MM.1S (cell line): ENCODE data around the gene MDM1.

ENCODE experiments used
- EZH2 ChIP-seq: fragments of 300-600 bp; sonication (generic); optimal IDR thresholded peaks from 2 replicates; pipeline ENCODE3; 2017; ENCODE audit warnings: low read depth, mild to moderate bottlenecking, antibody characterized with exemption, low read length, mixed read lengths
- EZH2phosphoT487 ChIP-seq: fragments of 300-600 bp; sonication (generic); IDR thresholded peaks from 2 replicates; pipeline ENCODE4 v1.6.1; 2018; ENCODE audit warnings: antibody characterized with exemption, low read length
- TF ChIP-seq, protein P1 (sequence below): fragments of 300-600 bp; sonication (generic); IDR thresholded peaks from 2 replicates; pipeline ENCODE4 v1.5.1; 2016; ENCODE audit warnings: antibody characterized with exemption, low read length, mixed read lengths

DNA sequence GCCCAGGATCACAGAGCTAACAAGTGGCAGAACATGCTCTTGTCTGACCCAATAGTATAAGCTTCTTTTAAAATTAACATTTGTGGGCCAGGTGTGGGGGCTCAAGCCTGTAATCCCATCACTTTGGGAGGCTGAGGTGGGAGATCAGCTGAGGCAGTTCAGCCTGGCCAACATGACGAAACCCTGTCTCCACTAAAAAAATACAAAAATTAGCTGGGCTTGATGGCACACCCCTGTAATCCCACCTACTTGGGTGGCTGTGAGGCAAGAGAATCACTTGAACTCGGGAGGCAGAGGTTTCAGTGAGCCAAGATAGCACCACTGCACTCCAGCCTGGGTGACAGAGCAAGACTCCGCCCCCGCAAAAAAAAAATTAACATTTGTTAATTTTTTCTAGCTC lies 45.8 kb downstream of the MDM1 start:
- TF ChIP-seq, protein P1, sequence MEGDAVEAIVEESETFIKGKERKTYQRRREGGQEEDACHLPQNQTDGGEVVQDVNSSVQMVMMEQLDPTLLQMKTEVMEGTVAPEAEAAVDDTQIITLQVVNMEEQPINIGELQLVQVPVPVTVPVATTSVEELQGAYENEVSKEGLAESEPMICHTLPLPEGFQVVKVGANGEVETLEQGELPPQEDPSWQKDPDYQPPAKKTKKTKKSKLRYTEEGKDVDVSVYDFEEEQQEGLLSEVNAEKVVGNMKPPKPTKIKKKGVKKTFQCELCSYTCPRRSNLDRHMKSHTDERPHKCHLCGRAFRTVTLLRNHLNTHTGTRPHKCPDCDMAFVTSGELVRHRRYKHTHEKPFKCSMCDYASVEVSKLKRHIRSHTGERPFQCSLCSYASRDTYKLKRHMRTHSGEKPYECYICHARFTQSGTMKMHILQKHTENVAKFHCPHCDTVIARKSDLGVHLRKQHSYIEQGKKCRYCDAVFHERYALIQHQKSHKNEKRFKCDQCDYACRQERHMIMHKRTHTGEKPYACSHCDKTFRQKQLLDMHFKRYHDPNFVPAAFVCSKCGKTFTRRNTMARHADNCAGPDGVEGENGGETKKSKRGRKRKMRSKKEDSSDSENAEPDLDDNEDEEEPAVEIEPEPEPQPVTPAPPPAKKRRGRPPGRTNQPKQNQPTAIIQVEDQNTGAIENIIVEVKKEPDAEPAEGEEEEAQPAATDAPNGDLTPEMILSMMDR, result no peak
- TF ChIP-seq EZH2 (no peak), EZH2phosphoT487 (no peak)
